Tibial nerve (tissue), 4 donors: Measurements from ENCODE around the gene ATP11C. TPM values are rescaled to one million over a fixed set of nuclear protein-coding genes. Genes with fewer than 3 reads are reported as not detected.
"Not testable (repeated sequence)": the region's sequence is repeated elsewhere in the genome, so short reads cannot be mapped to it uniquely, and the experiment has no call there.

Experiments
- DNase-seq, 2 donors: peaks; one replicate each; pipeline ENCODE4 v3.0.0-alpha.2; 2019; ENCODE audit warnings: low spot score in 2 of 2
- H3K27ac ChIP-seq, 4 donors: fragments of 200-600 bp; sonication (generic) in 3 of 4; one replicate each; pipeline ENCODE4 v1.5.1; 2017 to 2019; ENCODE audit warnings: mild to moderate bottlenecking in 1 of 4
- H3K27me3 ChIP-seq, 2 donors: fragments of 200-600 bp; sonication (generic) in 1 of 2; one replicate each; pipeline versions ENCODE4 v1.5.1 to v1.6.0; 2017 to 2019
- H3K36me3 ChIP-seq, 3 donors: fragments of 200-600 bp; sonication (generic); one replicate each; pipeline ENCODE4 v1.5.1; 2018 to 2019
- H3K4me1 ChIP-seq, 4 donors: fragments of 200-600 bp; sonication (generic) in 3 of 4; one replicate each; pipeline ENCODE4 v1.5.1; 2017 to 2019
- H3K4me3 ChIP-seq, 4 donors: fragments of 200-600 bp; sonication (generic) in 3 of 4; one replicate each; pipeline ENCODE4 v1.5.1; 2017 to 2019; ENCODE audit warnings: mild to moderate bottlenecking in 1 of 4, moderate library complexity in 1 of 4
- H3K9me3 ChIP-seq, 4 donors: fragments of 200-600 bp; sonication (generic) in 3 of 4; one replicate each; pipeline ENCODE4 v1.5.1; 2017 to 2019
- CTCF ChIP-seq, 5 experiments: fragments of 200-600 bp in 3 of 5; fragments of 450-650 bp in 2 of 5; sonication (generic) in 3 of 5; IDR thresholded peaks; one replicate each; pipeline ENCODE4 v1.5.1; 2016 to 2019; ENCODE audit warnings: antibody characterized with exemption in 5 of 5, mild to moderate bottlenecking in 3 of 5, moderate library complexity in 2 of 5
- EP300 ChIP-seq, 2 donors: sonication (generic); formaldehyde crosslinking; IDR thresholded peaks; one replicate each; pipeline ENCODE4 v1.6.1; 2017; ENCODE audit warnings: antibody characterized with exemption in 2 of 2, mild to moderate bottlenecking in 1 of 2
- POLR2A ChIP-seq, 2 donors: fragments of 450-650 bp; IDR thresholded peaks; one replicate each; pipeline ENCODE4 v1.6.1; 2017; ENCODE audit warnings: antibody characterized with exemption in 2 of 2, mild to moderate bottlenecking in 2 of 2, moderate library complexity in 2 of 2
- WGBS, 2 donors: methylation state at CpG; one replicate each; pipeline ENCODE4 v1.1.5; 2018; 5-methylcytosine and 5-hydroxymethylcytosine counted together
- total RNA-seq, 4 donors: library from RNA; depleted of rRNA; stranded (reverse); fragments of >200 nt; gene quantifications; one replicate each; pipeline ENCODE4 v1.1.0, GENCODE V29; 2016

ATP11C gene
- total RNA-seq, 4 donors from 2014 or later, result 24.1 to 37.8 (median 32.9) TPM

- no peak for DNase-seq
- 76 to 98% methylated on average over 5 of the region's 5 CpGs for WGBS, 2 donors
These were observed 70.6 kb downstream of the ATP11C start for GRCh38 chrX:139862208-139862607.

GRCh38 chrX:139856826-139857225, 76.0 kb downstream of the ATP11C start:
- WGBS, 2 donors, result 73 to 78% methylated on average over 4 of the region's 4 CpGs
- not testable (repeated sequence) for H3K4me1 ChIP-seq, H3K27ac ChIP-seq, H3K36me3 ChIP-seq, H3K9me3 ChIP-seq, DNase-seq, H3K27me3 ChIP-seq, H3K4me3 ChIP-seq

More at GRCh38 chrX:139862208-139862607, 70.6 kb downstream of the ATP11C start:
- no peaks in the 10 kb centered on the region for H3K36me3 ChIP-seq
- no peaks in the 10 kb centered on the region for H3K4me1 ChIP-seq
- peaks cover 0 to 9% of the 10 kb centered on the region in 2 donors for H3K27me3 ChIP-seq
- TF ChIP-seq CTCF (IDR thresholded peaks at IDR 0.05) (no peak), EP300 (IDR thresholded peaks at IDR 0.05) (no peak), POLR2A (IDR thresholded peaks at IDR 0.05) (no peak)
- H3K27ac ChIP-seq, result no peak overlapping the region
- H3K9me3 ChIP-seq, result no peaks in the 10 kb centered on the region
- no peak overlapping the region for H3K4me3 ChIP-seq

GRCh38 chrX:139851730-139852129, 81.1 kb downstream of the ATP11C start:
- Histone ChIP-seq H3K36me3 (no peaks in the 10 kb centered on the region), H3K4me1 (no peaks in the 10 kb centered on the region), H3K27me3 (no peaks in the 10 kb centered on the region), H3K9me3 (no peaks in the 10 kb centered on the region), H3K4me3 (no peak overlapping the region), H3K27ac (no peak overlapping the region)
- DNase-seq, result no peak
- TF ChIP-seq POLR2A (IDR thresholded peaks at IDR 0.05) (no peak), EP300 (IDR thresholded peaks at IDR 0.05) (no peak), CTCF (IDR thresholded peaks at IDR 0.05) (no peak)
- 96% methylated on average over 3 of the region's 3 CpGs for WGBS, 2 donors

GRCh38 chrX:139850968-139851367, 81.9 kb downstream of the ATP11C start:
- H3K27me3 ChIP-seq, result no peaks in the 10 kb centered on the region
- no peaks in the 10 kb centered on the region for H3K4me1 ChIP-seq
- H3K36me3 ChIP-seq, result no peaks in the 10 kb centered on the region
- no peaks in the 10 kb centered on the region for H3K9me3 ChIP-seq
- TF ChIP-seq CTCF (IDR thresholded peaks at IDR 0.05), result no peak
- no peak for TF ChIP-seq EP300 (IDR thresholded peaks at IDR 0.05)
- no peak for TF ChIP-seq POLR2A (IDR thresholded peaks at IDR 0.05)
- H3K4me3 ChIP-seq, result no peak overlapping the region
- 64 to 80% methylated on average over 1 to 2 of the region's 2 CpGs for WGBS, 2 donors
- H3K27ac ChIP-seq, result no peak overlapping the region
- DNase-seq, result no peak

- Histone ChIP-seq H3K4me1 (no peaks in the 10 kb centered on the region), H3K27me3 (no peaks in the 10 kb centered on the region), H3K27ac (no peak overlapping the region), H3K9me3 (no peaks in the 10 kb centered on the region), H3K36me3 (no peaks in the 10 kb centered on the region), H3K4me3 (no peak overlapping the region)
- TF ChIP-seq EP300 (IDR thresholded peaks at IDR 0.05) (no peak), CTCF (IDR thresholded peaks at IDR 0.05) (no peak), POLR2A (IDR thresholded peaks at IDR 0.05) (no peak)
- no peak for DNase-seq
- WGBS, 2 donors, result 70 to 83% methylated on average over 2 of the region's 2 CpGs
These were observed 88.0 kb downstream of the ATP11C start for GRCh38 chrX:139844884-139845283.

GRCh38 chrX:139844163-139844562, 88.7 kb downstream of the ATP11C start:
- no peak for TF ChIP-seq EP300 (IDR thresholded peaks at IDR 0.05)
- no peak for TF ChIP-seq POLR2A (IDR thresholded peaks at IDR 0.05)
- TF ChIP-seq CTCF (IDR thresholded peaks at IDR 0.05), result no peak
- Histone ChIP-seq H3K4me1 (no peaks in the 10 kb centered on the region), H3K9me3 (no peaks in the 10 kb centered on the region), H3K27ac (no peak overlapping the region), H3K36me3 (no peaks in the 10 kb centered on the region), H3K27me3 (no peaks in the 10 kb centered on the region), H3K4me3 (no peak overlapping the region)
- 67 to 81% methylated on average over 2 of the region's 2 CpGs for WGBS, 2 donors
- no peak for DNase-seq
